HCT116 (cell line): ENCODE measurements around the gene SERPINA10. TPM values are rescaled to one million over a fixed set of nuclear protein-coding genes. Genes with fewer than 3 reads are reported as not detected.
"Not testable (repeated sequence)": the region's sequence is repeated elsewhere in the genome, so short reads cannot be mapped to it uniquely, and the experiment has no call there.

ENCODE experiments used
- ATAC-seq: fragments of 200-7000 bp; cut with Tn5 transposase; 2 replicates; pipeline ENCODE4 v1.9.1; 2020; ENCODE audit warnings: mild to moderate bottlenecking, moderate library complexity
- BruUV-seq: library from RNA; stranded (reverse); fragments of 400-500 nt; replicated peaks from 2 replicates; lab custom pipeline; 2021; lab: Mats Ljungman, UMichigan
- CTCF ChIA-PET: fragments of 300-600 bp; sonication (Branson Sonifier 250); formaldehyde crosslinking; loops from one replicate; lab custom pipeline; 2021; ENCODE audit warnings: antibody characterized with exemption; lab: Charles Lee
- POLR2A ChIA-PET: fragments of 300-600, 350-600 bp; sonication (Branson Sonifier 250); formaldehyde crosslinking; loops from one replicate; lab custom pipeline; 2021; ENCODE audit warnings: antibody characterized with exemption; lab: Charles Lee
- RAD21 ChIA-PET, 2 experiments: fragments of 300-600 bp; sonication (Branson Sonifier 250); formaldehyde crosslinking; loops; one replicate each; lab custom pipeline; 2023; ENCODE audit warnings: low total read pairs in 2 of 2; ENCODE audit not compliant: uncharacterized antibody in 2 of 2, unreplicated experiment in 2 of 2, low non-redundant PET in 1 of 2; lab: Charles Lee
- DNase-seq: peaks from one replicate; pipeline ENCODE4 v3.0.0-alpha.2; 2010; ENCODE audit warnings: low read depth, low spot score
- H2AFZ ChIP-seq: fragments of 200-600 bp; shearing (Covaris generic), sonication (generic); 2 replicates; pipeline ENCODE4 v1.6.1; 2017; ENCODE audit warnings: low read depth, mixed run types, mixed read lengths, antibody characterized with exemption, low read length; ENCODE audit not compliant: poor library complexity, severe bottlenecking
- H3K27ac ChIP-seq: 2 replicates; pipeline ENCODE4 v1.5.1; 2012; ENCODE audit warnings: low read depth, low read length
- H3K27me3 ChIP-seq: fragments of 200-600 bp; sonication (generic); 2 replicates; pipeline ENCODE4 v1.6.1; 2016; ENCODE audit warnings: mixed run types, low read length, mixed read lengths; ENCODE audit not compliant: insufficient read depth
- H3K36me3 ChIP-seq, 2 experiments: fragments of 200-500 bp in 1 of 2; fragments of 200-600 bp in 1 of 2; sonication (Bioruptor generic) in 1 of 2; sonication (generic) in 1 of 2; 2 replicates each; pipeline versions ENCODE4 v1.5.1 to v1.6.1; 2014 to 2016; ENCODE audit warnings: low read length in 2 of 2, inconsistent platforms in 1 of 2, mixed read lengths in 1 of 2, mixed run types in 1 of 2; ENCODE audit not compliant: insufficient read depth in 2 of 2, control insufficient read depth in 1 of 2
- H3K4me1 ChIP-seq, 2 experiments: fragments of 200-600 bp in 1 of 2; sonication (generic) in 1 of 2; 2 replicates each; pipeline versions ENCODE4 v1.5.1 to v1.6.1; 2012 to 2017; ENCODE audit warnings: low read length in 2 of 2, inconsistent platforms in 1 of 2, mild to moderate bottlenecking in 1 of 2, mixed read lengths in 1 of 2, mixed run types in 1 of 2, moderate library complexity in 1 of 2; ENCODE audit not compliant: insufficient read depth in 2 of 2, control insufficient read depth in 1 of 2
- H3K4me2 ChIP-seq: fragments of 200-600 bp; sonication (generic); 2 replicates; pipeline ENCODE4 v1.6.1; 2017; ENCODE audit warnings: mixed run types, low read length, mixed read lengths
- H3K4me3 ChIP-seq, 2 experiments: fragments of 200-600 bp in 1 of 2; sonication (generic) in 1 of 2; replicated peaks in 1 of 2; 2 replicates each; pipeline ENCODE4 v1.5.1; 2011 to 2016; ENCODE audit warnings: low read length in 2 of 2, control low read depth in 1 of 2, low read depth in 1 of 2, mild to moderate bottlenecking in 1 of 2, mixed read lengths in 1 of 2, mixed run types in 1 of 2
- H3K79me2 ChIP-seq: fragments of 200-600 bp; sonication (generic); 2 replicates; pipeline ENCODE4 v1.6.1; 2017; ENCODE audit warnings: mild to moderate bottlenecking, mixed run types, low read length, moderate library complexity, mixed read lengths; ENCODE audit not compliant: insufficient read depth
- H3K9ac ChIP-seq: fragments of 200-600 bp; sonication (generic); 2 replicates; pipeline ENCODE4 v1.6.1; 2016; ENCODE audit warnings: low read length, mixed read lengths
- H3K9me2 ChIP-seq: fragments of 200-600 bp; sonication (generic), shearing (Covaris generic); 2 replicates; pipeline ENCODE4 v1.6.1; 2017; ENCODE audit warnings: mixed run types, mild to moderate bottlenecking, moderate library complexity; ENCODE audit not compliant: insufficient read depth
- H3K9me3 ChIP-seq, 2 experiments: fragments of 200-500 bp in 1 of 2; fragments of 200-600 bp in 1 of 2; sonication (Bioruptor generic) in 1 of 2; sonication (generic) in 1 of 2; 2 replicates each; pipeline ENCODE4 v1.6.1; 2014 to 2017; ENCODE audit warnings: low read length in 2 of 2, mixed read lengths in 2 of 2, inconsistent platforms in 1 of 2, low read depth in 1 of 2, mild to moderate bottlenecking in 1 of 2, mixed run types in 1 of 2, moderate library complexity in 1 of 2; ENCODE audit not compliant: control insufficient read depth in 1 of 2, insufficient read depth in 1 of 2
- H4K20me1 ChIP-seq: fragments of 200-600 bp; sonication (generic), shearing (Covaris generic); 2 replicates; pipeline ENCODE4 v1.6.1; 2017; ENCODE audit warnings: mixed run types, mild to moderate bottlenecking, moderate library complexity; ENCODE audit not compliant: insufficient read depth
- CTCF ChIP-seq, 3 experiments: fragments of 200-600 bp in 1 of 3; sonication (generic) in 1 of 3; IDR thresholded peaks in 2 of 3; conservative IDR thresholded peaks in 1 of 3; 2 replicates each; pipeline ENCODE4 v1.5.1; 2012 to 2017; ENCODE audit warnings: low read depth in 2 of 3, low read length in 2 of 3, antibody characterized with exemption in 1 of 3, borderline replicate concordance in 1 of 3, control low read depth in 1 of 3, mild to moderate bottlenecking in 1 of 3, mixed read lengths in 1 of 3, mixed run types in 1 of 3, moderate library complexity in 1 of 3; ENCODE audit not compliant: insufficient read depth in 1 of 3
- EGR1 ChIP-seq: IDR thresholded peaks from 2 replicates; pipeline ENCODE4 v1.6.1; 2012; ENCODE audit warnings: low read depth
- ELF1 ChIP-seq: IDR thresholded peaks from 2 replicates; pipeline ENCODE4 v1.6.1; 2012; ENCODE audit warnings: low read depth, borderline replicate concordance
- EZH2 ChIP-seq: fragments of 200-600 bp; sonication (generic); IDR thresholded peaks from 2 replicates; pipeline ENCODE4 v1.6.1; 2017; ENCODE audit warnings: antibody characterized with exemption, mixed run types
- EZH2phosphoT487 ChIP-seq: fragments of 200-600 bp; IDR thresholded peaks from 2 replicates; pipeline ENCODE4 v1.6.1; 2018; ENCODE audit warnings: antibody characterized with exemption, borderline replicate concordance
- FOSL1 ChIP-seq: IDR thresholded peaks from 2 replicates; pipeline ENCODE4 v1.6.1; 2012; ENCODE audit warnings: low read depth
- JUND ChIP-seq: IDR thresholded peaks from 2 replicates; pipeline ENCODE4 v1.6.1; 2012
- MAX ChIP-seq: IDR thresholded peaks from 2 replicates; pipeline ENCODE4 v1.6.1; 2012
- POLR2A ChIP-seq: IDR thresholded peaks from 2 replicates; pipeline ENCODE4 v1.7.0; 2011; ENCODE audit warnings: borderline replicate concordance; ENCODE audit not compliant: insufficient read depth, insufficient read length; ENCODE audit errors: extremely low read depth
- POLR2AphosphoS5 ChIP-seq: IDR thresholded peaks from 2 replicates; pipeline ENCODE4 v1.6.1; 2011; ENCODE audit warnings: mild to moderate bottlenecking, low read depth, low read length, moderate library complexity
- RAD21 ChIP-seq: IDR thresholded peaks from 2 replicates; pipeline ENCODE4 v1.6.1; 2012; ENCODE audit warnings: low read depth, mild to moderate bottlenecking
- SP1 ChIP-seq: IDR thresholded peaks from 2 replicates; pipeline ENCODE4 v1.6.1; 2012; ENCODE audit warnings: low read depth
- TCF7L2 ChIP-seq: IDR thresholded peaks from 2 replicates; pipeline ENCODE4 v1.7.0; 2011; ENCODE audit warnings: borderline replicate concordance, inconsistent platforms; ENCODE audit not compliant: insufficient read depth, insufficient read length; ENCODE audit errors: extremely low read depth
- ZBTB33 ChIP-seq: IDR thresholded peaks from 2 replicates; pipeline ENCODE4 v1.6.1; 2011; ENCODE audit warnings: mild to moderate bottlenecking, low read length, moderate library complexity; ENCODE audit not compliant: insufficient replicate concordance; ENCODE audit errors: extremely low read depth
- ZFX ChIP-seq: fragments of 450-650 bp; IDR thresholded peaks from 2 replicates; pipeline ENCODE4 v1.6.1; 2017
- ZNF274 ChIP-seq: fragments of 200-500 bp; sonication (Bioruptor generic); IDR thresholded peaks from 2 replicates; pipeline ENCODE4 v1.6.1; 2014; ENCODE audit warnings: mild to moderate bottlenecking, low read depth, low read length, inconsistent platforms
- intact Hi-C: fragments of 100-400 bp; cut with micrococcal nuclease; formaldehyde crosslinking; loops from 2 replicates; pipeline ENCODE4 v1.10.0; 2022
- total RNA-seq: library from RNA; stranded (reverse); gene quantifications from one replicate; pipeline ENCODE4 v1.2.1, GENCODE V29; 2021; ENCODE audit not compliant: unreplicated experiment
- TF ChIP-seq, protein P1 (sequence below): IDR thresholded peaks from 2 replicates; pipeline ENCODE4 v1.6.1; 2012

Gene SERPINA10
- total RNA-seq, 1 experiment from 2014 or later: not detected

- ChIA-PET POLR2A (no interaction called here), CTCF (no interaction called here), RAD21 (no interaction called here)
- intact Hi-C loops: no loop called here
- no peaks in the 10 kb centered on the region for H3K9me3 ChIP-seq
- H3K79me2 ChIP-seq: no peaks in the 10 kb centered on the region
- no peaks in the 10 kb centered on the region for H3K36me3 ChIP-seq
- no peak for ATAC-seq
- H3K4me2 ChIP-seq: no peak overlapping the region
- no peaks in the 10 kb centered on the region for H3K27me3 ChIP-seq
- BruUV-seq: no TSS peak
- DNase-seq: no peak
- no peak overlapping the region for H3K9ac ChIP-seq
- H4K20me1 ChIP-seq: no peaks in the 10 kb centered on the region
- no peak overlapping the region for H3K4me3 ChIP-seq
- no peak overlapping the region for H3K27ac ChIP-seq
- H3K4me1 ChIP-seq: no peaks in the 10 kb centered on the region
- no peaks in the 10 kb centered on the region for H3K9me2 ChIP-seq
- no peak overlapping the region for H2AFZ ChIP-seq
- no peak for TF ChIP-seq EZH2
- TF ChIP-seq, protein P1, sequence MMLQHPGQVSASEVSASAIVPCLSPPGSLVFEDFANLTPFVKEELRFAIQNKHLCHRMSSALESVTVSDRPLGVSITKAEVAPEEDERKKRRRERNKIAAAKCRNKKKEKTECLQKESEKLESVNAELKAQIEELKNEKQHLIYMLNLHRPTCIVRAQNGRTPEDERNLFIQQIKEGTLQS: no peak
- TF ChIP-seq ZFX: no peak
- TF ChIP-seq EGR1: no peak
- no peak for TF ChIP-seq EZH2phosphoT487
- no peak for TF ChIP-seq POLR2AphosphoS5
- TF ChIP-seq ZBTB33: no peak
- TF ChIP-seq RAD21: no peak
- no peak for TF ChIP-seq SP1
- TF ChIP-seq FOSL1: no peak
- TF ChIP-seq POLR2A: no peak
- TF ChIP-seq CTCF (IDR thresholded peaks at IDR 0.05 in 2 of 3, conservative IDR thresholded peaks at IDR 0.05 in 1 of 3; ENCODE audit: borderline replicate concordance in 1 of 3, insufficient read depth in 1 of 3, low read depth in 2 of 3, low read length in 2 of 3): no peak
- no peak for TF ChIP-seq ELF1
- TF ChIP-seq ZNF274: no peak
- TF ChIP-seq TCF7L2: no peak
- no peak for TF ChIP-seq JUND
- TF ChIP-seq MAX: no peak
Observed at GRCh38 chr14:94278731-94279130, 14.3 kb downstream of the SERPINA10 start.

DNA sequence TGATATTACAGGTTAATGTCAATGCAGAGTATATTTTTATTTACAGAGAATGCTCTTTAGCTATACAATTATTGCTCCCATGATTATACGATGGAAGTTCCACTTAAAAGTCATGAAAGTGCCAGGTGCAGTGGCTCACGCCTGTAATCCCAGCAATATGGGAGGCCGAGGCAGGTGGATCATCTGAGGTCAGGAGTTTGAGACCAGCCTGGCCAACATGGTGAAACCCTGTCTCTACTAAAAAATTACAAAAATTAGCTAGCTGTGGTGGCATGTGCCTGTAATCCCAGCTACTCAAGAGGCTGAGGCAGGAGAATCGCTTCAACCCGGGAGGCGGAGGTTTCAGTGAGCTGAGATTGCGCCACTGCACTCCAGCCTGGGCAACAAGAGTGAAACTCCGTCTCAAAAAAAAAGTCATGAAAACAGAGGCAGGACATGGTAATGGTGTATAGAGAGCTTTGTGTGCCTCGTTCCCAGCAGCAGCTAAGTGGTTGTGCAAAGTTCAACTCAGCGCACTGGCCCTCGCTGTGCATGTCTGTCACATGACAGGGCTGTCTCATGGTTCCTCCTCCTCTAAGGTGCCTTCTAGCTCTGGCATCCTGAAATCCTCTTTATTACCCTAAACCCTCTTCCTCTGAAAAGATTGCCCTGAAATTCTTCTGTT, 16.0 kb downstream of the SERPINA10 start:
- H2AFZ ChIP-seq, POLR2A ChIA-PET, RAD21 ChIA-PET, H3K27ac ChIP-seq, H3K9me3 ChIP-seq, H4K20me1 ChIP-seq, H3K9me2 ChIP-seq, intact Hi-C loops, ATAC-seq, H3K79me2 ChIP-seq, H3K4me2 ChIP-seq, H3K27me3 ChIP-seq, CTCF ChIA-PET, DNase-seq, H3K4me3 ChIP-seq, H3K4me1 ChIP-seq, BruUV-seq, H3K9ac ChIP-seq, H3K36me3 ChIP-seq: not testable (repeated sequence)
